Kidney capillary endothelial cell (primary cell): ENCODE data around the gene NARS2.
"Not testable (repeated sequence)": the region's sequence is repeated elsewhere in the genome, so short reads cannot be mapped to it uniquely, and the experiment has no call there.

ENCODE experiments used
- DNase-seq: peaks from one replicate; pipeline ENCODE4 v3.0.0-alpha.2; 2018; ENCODE audit warnings: low spot score

Gene NARS2, protein sequence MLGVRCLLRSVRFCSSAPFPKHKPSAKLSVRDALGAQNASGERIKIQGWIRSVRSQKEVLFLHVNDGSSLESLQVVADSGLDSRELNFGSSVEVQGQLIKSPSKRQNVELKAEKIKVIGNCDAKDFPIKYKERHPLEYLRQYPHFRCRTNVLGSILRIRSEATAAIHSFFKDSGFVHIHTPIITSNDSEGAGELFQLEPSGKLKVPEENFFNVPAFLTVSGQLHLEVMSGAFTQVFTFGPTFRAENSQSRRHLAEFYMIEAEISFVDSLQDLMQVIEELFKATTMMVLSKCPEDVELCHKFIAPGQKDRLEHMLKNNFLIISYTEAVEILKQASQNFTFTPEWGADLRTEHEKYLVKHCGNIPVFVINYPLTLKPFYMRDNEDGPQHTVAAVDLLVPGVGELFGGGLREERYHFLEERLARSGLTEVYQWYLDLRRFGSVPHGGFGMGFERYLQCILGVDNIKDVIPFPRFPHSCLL

DNA sequence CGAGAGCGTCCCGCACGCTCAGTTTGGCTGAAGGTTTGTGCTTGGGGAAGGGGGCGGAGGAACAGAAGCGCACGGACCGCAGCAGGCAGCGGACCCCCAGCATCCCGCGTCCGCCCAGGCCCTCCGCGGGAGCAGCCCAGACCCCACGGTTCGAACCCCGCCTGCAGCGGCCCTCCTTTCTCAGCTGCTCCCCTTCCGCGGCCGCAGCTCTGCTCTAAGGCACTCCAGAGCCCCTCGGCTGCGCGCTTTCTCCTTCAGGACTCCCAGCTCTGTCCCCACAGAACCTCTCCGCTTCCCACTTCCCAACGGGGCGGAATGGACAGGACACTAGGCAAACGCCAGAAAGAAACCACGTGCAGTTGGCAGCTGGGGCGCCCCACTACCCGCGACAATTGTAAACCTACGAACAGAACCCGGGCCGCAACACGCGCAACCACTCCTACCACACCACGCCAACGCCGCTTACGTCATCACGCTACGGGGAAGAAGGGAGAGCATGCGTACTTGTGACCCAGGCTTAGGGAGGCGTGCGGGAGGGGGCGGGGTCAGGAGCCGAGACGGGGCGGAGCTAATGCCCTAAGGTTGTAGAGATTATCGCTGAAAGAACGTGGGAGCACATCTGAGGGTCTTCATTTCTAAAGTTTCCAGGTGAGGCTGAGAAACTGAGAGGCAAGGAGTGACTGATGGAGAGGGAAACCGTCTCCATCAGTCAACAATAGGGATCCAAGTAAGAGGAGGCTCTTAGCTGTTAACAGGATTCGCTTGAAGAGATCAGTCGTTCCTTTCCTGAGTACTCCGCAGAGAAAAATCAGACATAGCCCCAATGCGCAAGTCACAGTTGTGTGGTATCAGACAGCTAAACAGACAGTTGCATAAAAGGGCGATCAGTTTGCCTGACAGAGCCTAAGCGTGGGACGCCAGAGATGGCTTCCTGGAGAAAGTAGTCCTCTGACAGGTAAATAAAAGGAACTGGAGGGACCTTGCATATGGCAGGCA, at the start of gene NARS2:
TSS of gene NARS2 (minus strand) at position 479 of the 996 bp plus-strand sequence. CDS start at position 103, 376 bp downstream.
- peak; percentile 96 for DNase-seq

GRCh38 chr11:78622666-78623065, 48.0 kb upstream of the NARS2 start:
- DNase-seq, result no peak

DNA sequence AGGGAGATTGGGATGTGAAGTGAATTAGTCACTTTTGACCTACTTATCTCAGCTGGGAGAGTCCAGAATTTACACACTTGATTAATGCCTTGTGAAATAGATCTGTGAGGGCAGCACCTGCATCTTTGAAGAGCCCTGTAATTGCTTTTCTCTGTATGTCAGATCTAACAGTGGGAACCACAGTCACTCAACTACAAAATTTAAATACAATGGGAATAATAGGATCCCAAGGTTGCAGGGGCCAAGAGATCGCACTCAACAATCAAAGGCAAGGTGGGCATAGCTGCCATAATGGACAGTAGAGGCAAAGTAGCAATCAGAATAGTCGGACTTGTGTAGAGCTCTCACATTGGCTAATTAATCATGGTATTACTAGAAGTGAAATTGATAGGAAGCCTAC, 45.5 kb upstream of the NARS2 start:
- DNase-seq, result no peak

- DNase-seq, result no peak
Observed at GRCh38 chr11:78615724-78616123, 41.1 kb upstream of the NARS2 start.

DNA sequence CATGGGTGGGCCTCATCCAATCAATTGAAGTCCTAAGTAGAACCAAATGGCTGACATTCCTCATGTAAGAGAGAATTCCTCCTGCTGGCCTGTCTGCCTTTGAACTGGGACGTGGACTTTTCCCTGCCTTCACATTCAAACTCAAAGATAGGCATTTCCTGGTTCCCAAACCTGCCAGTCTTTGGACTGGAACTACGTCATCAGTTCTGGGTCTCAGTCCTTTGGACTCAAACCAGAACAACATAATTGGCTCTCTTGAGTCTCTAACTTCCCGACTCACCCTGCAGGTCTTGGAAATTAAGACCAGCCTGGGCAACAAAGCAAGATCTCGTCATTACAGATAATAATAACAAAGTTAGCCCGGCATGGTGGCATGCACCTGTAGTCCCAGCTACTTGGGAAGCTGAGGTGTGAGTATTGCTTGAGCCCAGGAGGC, 38.7 kb upstream of the NARS2 start:
- DNase-seq, result no peak

GRCh38 chr11:78612721-78613377, 38.2 kb upstream of the NARS2 start:
- DNase-seq, result no peak

DNA sequence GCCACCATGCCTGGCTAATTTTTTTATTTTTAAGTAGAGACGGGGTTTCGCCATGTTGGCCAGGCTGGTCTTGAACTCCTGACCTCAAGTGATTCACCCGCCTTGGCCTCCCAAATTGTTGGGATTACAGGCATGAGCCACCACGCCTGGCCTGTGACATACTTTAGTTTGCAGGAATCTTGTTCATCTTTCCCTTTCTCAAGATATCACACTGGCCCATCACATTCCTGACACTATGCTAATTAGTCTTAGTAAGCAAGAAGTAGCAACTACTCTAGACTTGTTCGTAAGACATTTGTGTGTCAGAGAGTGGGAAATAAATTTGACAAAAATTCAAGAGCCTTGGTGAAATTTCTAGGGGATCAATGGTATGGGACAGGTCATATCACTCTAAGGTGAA, 34.7 kb upstream of the NARS2 start:
- not testable (repeated sequence) for DNase-seq

GRCh38 chr11:78607696-78608095, 33.0 kb upstream of the NARS2 start:
- no peak for DNase-seq

DNA sequence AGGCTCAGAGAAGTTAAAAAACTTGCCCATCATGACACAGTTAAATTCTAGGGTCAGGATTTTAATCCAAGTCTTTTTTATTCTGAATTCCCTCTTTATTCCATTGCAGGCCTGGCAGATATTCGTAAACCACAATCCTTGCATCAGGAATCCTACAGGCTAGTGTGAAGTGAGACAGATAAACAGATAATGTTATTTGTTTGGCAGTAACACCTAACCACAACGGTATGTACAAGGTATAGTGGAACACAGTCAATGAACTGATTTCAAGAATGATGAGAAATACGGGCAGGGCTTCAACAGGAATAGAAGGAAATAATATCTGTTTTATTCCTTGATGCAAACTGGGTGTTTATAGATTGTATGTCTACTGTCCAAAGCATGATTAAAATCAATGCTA, 32.0 kb upstream of the NARS2 start:
- DNase-seq, result no peak

DNA sequence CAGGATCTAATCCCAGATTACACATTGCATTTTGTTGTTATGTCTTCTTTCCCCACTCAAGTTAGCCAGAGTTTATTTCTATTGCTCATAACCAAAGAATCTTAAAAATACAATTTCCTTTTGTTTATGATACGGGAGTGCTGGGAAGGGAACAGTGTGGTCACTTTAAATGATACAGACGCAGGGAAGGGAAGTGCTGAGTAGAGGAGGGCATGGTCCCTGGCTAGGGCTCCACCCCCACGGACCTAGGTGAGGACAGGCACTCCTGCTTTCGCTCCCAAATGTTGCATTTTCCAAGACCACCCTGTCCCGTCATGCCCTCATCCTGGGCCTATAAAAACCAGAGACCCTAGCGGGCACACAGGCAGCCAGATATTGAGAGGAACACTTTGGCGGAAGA, 30.6 kb upstream of the NARS2 start:
- DNase-seq, result no peak

GRCh38 chr11:78603792-78604191, 29.1 kb upstream of the NARS2 start:
- no peak for DNase-seq

GRCh38 chr11:78602771-78603170, 28.1 kb upstream of the NARS2 start:
- DNase-seq, result not testable (repeated sequence)

DNA sequence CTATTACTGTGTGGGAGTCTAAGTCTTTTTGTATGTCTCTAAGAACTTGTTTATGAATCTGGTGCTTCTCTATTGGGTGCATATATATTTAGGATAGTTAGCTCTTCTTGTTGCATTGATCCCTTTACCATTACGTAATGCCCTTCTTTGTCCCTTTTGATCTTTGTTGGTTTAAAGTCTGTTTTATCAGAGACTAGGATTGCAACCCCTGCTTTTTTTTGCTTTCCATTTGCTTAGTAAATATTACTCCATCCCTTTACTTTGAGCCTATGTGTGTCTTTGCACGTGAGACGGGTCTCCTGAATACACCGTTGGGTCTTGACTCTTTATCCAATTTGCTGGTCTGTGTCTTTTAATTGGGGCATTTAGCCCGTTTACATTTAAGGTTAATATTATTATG, 26.4 kb upstream of the NARS2 start:
- DNase-seq, result not testable (repeated sequence)

GRCh38 chr11:78597579-78597978, 22.9 kb upstream of the NARS2 start:
- not testable (repeated sequence) for DNase-seq

DNA sequence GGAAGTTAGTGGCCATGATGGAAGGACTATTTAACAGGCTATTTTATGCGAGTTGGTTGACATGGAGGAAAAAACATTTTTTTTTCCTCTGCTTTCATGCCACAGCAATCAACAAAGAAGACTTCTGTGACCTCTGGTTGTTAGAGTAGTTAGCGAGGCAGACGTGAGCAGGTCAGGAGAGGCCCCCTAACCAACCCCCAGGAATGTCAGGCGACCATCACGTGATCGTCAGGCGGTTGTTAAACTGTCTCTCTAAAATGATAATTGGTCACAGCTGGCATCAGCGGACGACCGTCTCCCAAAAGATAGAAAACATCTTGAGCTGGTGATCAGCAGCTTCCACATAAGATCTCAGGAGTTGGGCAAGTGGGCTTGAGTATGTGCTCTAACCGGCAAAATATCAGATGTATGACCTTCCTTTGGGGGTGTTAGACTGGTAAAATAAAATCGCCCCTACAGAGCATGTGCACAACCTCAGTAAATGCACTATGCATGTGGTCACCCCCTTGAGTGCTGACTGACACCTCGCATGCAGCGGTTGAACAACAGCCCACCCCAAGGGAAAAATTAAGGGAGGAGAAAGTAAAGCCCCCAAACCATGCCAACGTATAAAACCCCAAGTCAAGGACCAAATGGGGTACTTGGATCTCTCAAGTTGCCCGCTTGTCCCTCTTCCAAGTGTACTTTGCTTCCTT, 20.9 kb upstream of the NARS2 start:
- no peak for DNase-seq

GRCh38 chr11:78594814-78595213, 20.1 kb upstream of the NARS2 start:
- DNase-seq, result no peak

- no peak for DNase-seq
Observed at GRCh38 chr11:78588517-78588916, 13.9 kb upstream of the NARS2 start.

DNA sequence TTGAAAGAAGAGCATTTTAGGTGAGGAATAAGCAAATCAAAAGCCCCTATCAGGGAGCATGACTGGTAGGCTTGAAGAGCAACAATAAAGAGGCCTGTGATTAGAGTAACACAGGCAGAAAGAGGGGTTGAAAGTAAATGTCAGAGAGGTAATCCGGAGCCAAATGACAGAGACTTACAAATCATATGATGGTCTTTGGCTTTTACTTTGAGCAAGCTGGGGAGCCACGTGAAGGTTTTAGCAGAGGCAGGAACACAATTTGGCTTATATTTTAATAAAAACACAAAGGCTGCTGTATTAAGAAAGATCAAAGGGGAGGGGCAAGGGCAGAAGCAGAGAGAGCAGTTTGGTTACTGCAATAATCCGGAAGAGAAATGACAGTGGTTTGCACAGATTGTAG, 12.8 kb upstream of the NARS2 start:
- DNase-seq, result no peak

DNA sequence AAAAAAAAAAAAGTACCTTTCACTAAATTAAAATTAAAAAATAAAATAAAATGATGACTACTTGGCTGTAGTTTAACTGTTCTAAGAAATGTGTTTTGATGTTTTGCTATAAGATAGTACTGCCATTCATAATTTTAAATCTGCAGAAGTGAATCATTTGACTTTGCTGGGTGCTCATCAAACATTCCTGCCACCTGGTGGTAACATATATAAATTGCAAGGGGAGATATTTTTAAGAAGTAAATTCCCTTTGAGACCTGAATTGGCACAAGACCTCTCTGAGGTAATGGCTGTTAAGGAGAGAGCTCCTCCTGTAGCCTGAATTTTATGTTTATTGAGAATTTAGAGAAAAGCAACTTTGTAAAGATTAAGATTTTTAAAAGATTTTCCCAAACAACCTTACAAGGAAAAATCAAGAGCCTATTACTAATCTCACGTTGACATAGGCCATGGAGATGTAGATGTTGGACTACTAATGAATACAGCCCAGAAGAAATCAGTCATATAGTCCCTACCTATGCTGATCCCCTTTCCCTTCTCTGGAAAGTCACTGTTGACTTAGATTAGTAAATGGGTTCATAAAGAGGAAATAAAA, 11.9 kb upstream of the NARS2 start:
- DNase-seq, result no peak

DNA sequence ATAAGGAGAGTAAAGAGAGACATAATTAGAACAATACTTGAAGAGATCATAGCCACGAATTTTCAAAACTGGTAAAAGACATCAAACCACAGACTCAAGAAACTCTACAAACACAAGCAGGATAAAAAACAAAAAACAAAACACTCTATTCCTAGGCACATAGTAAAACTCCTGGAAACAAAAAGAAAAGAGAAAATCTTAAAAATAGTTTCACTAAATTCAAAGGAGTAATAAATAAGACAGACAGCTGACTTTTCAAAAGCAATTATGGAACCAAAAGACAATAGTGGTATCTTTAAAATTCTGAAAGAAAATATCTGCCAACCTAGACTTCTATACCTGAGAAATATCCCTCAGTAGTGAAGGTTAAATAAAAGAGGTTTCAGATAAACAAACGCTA, 9.2 kb upstream of the NARS2 start:
- DNase-seq, result no peak

DNA sequence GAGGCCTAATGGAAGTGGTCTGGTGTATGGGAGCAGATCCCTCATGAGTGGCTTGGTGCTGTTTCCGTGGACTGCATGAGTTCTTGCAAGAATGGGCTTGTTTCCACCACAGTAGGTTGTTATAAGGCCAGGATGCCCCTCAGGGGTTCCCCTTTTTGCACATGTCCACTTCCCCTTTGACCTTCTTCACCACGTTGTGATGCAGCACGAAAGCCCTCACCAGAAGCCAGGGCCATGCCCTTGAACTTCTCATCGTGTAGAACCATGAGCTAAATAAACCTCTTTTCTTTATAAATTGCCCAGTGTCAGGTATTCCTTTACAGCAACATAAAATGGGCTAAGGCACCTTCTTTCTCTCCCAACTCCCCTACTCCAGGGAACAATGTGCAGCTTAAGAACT, 2.8 kb upstream of the NARS2 start:
- no peak for DNase-seq
